ENCODE data around the gene IMPA2.

Gene IMPA2

DNA sequence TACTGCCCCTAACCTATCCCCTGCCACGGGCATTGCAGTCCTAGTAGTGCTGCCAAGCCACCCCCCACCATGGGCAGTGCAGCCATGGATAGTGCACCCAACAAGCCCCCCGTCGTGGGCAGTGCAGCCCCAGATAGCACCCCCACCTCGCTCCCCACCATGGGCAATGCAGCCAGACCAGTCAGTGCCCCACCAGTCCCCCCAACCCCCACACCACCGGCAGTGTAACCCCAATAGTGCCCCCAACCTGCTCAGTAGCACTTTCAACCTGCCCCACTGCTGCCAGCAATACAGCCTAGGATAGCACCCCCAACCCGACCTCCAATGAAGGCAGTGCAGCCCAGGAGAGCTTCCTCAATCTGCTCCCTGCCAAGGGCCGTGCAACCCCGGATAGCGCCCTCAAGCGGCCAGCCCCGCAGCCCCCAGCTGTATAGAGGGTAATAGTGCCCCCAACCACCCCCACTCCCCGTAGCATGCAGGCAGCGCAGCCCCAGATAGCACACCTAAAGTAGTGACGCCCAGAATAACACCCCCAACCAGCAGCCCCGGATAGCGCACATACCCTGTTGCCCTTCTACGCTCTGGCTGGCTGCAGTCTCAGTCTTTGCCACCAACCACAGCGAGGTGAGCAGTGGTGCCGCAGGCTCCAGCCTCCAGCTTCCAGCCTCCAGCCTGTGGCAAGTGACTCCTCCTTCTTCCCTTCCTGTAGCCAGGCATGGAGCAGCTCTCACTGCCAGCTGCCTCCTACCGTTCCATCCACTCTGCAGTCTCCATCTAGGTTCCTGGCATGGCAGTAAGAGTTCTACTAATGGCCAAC lies 66.9 kb downstream of the IMPA2 start:
- no peak overlapping the region for H3K4ac ChIP-seq (ENCODE audit: low read length)
- no peak overlapping the region for H2AFZ ChIP-seq (ENCODE audit: low read length)
- DNase-seq (ENCODE audit: low spot score) = no peak
- H2BK120ac ChIP-seq (ENCODE audit: low read depth, low read length) = no peak overlapping the region
- H4K91ac ChIP-seq (ENCODE audit: low read depth, low read length, poor library complexity) = no peak overlapping the region
- no peak overlapping the region for H3K27ac ChIP-seq (replicated peaks; ENCODE audit: low read length)
- peak overlapping the region; percentile 10 for H2AK5ac ChIP-seq (ENCODE audit: low read depth, low read length)
- no peak overlapping the region for H4K8ac ChIP-seq (ENCODE audit: low read depth, low read length)
- no peak overlapping the region for H3K23ac ChIP-seq (ENCODE audit: low read depth, low read length, poor library complexity)
- H3K14ac ChIP-seq (ENCODE audit: low read length) = no peak overlapping the region
- no peak overlapping the region for H3K18ac ChIP-seq (ENCODE audit: low read length)
- H3K27me3 ChIP-seq (ENCODE audit: control insufficient read depth in 3 of 3, insufficient read depth in 3 of 3, low read depth in 1 of 3, low read length in 3 of 3) = peaks cover 0 to 44% (median 0%) of the 10 kb centered on the region in 3 experiments
- H2BK5ac ChIP-seq (ENCODE audit: low read length) = no peak overlapping the region
- no peak overlapping the region for H2BK15ac ChIP-seq (ENCODE audit: low read length)
- H3K9me3 ChIP-seq (replicated peaks in 1 of 2; ENCODE audit: control insufficient read depth in 2 of 2, insufficient read depth in 1 of 2, low read depth in 1 of 2, low read length in 2 of 2) = no peaks in the 10 kb centered on the region
- no CpG with 5 or more reads among the region's 20 CpGs for WGBS, 2 donors (ENCODE audit: extremely low coverage in 2 of 2, insufficient read length in 2 of 2, insufficient replicate concordance in 1 of 2)
- no peak overlapping the region for H3K9ac ChIP-seq (ENCODE audit: low read depth, low read length, poor library complexity)
- H3K4me2 ChIP-seq (ENCODE audit: insufficient read depth, low read length, poor library complexity, severe bottlenecking) = no peak overlapping the region
- no peak overlapping the region for H3K4me3 ChIP-seq (ENCODE audit: low read length in 2 of 2)
- no peaks in the 10 kb centered on the region for H3K36me3 ChIP-seq (replicated peaks in 1 of 2; ENCODE audit: control insufficient read depth in 2 of 2, insufficient read depth in 2 of 2, low read length in 2 of 2)
- H3K79me1 ChIP-seq (ENCODE audit: low read depth, low read length) = no peaks in the 10 kb centered on the region
- no peak overlapping the region for H2BK12ac ChIP-seq (ENCODE audit: low read length)
- H3K4me1 ChIP-seq (ENCODE audit: control insufficient read depth in 2 of 2, insufficient read depth in 1 of 2, low read depth in 1 of 2, low read length in 2 of 2) = peaks cover 0 to 3% of the 10 kb centered on the region in 2 donors

DNA sequence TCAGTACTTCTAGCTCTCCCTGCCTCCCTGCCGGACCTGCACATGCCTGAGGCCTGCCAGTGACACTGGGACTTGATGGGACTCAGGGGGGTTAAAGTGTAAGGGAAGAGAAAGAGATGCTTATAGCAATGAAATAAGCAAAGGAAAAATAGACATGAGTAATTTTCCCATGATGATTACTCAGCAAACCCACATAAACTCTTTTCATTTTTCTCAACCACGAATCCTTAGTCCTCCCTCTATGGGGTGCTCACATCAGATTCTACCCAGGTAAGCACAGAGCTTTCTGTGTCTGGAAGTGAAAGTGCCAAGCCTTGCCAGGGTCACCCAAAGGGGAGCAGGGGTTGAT lies 67.5 kb downstream of the IMPA2 start:
- no peak for DNase-seq (ENCODE audit: low spot score)
- H4K91ac ChIP-seq (ENCODE audit: low read depth, low read length, poor library complexity) = no peak overlapping the region
- no peak overlapping the region for H3K14ac ChIP-seq (ENCODE audit: low read length)
- H3K9me3 ChIP-seq (replicated peaks in 1 of 2; ENCODE audit: control insufficient read depth in 2 of 2, insufficient read depth in 1 of 2, low read depth in 1 of 2, low read length in 2 of 2) = no peaks in the 10 kb centered on the region
- no peak overlapping the region for H2BK15ac ChIP-seq (ENCODE audit: low read length)
- peaks cover 0 to 44% (median 0%) of the 10 kb centered on the region in 3 experiments for H3K27me3 ChIP-seq (ENCODE audit: control insufficient read depth in 3 of 3, insufficient read depth in 3 of 3, low read depth in 1 of 3, low read length in 3 of 3)
- H2BK12ac ChIP-seq (ENCODE audit: low read length) = no peak overlapping the region
- no peak overlapping the region for H3K4me2 ChIP-seq (ENCODE audit: insufficient read depth, low read length, poor library complexity, severe bottlenecking)
- H2BK120ac ChIP-seq (ENCODE audit: low read depth, low read length) = no peak overlapping the region
- H3K9ac ChIP-seq (ENCODE audit: low read depth, low read length, poor library complexity) = no peak overlapping the region
- WGBS, 2 donors (ENCODE audit: extremely low coverage in 2 of 2, insufficient read length in 2 of 2, insufficient replicate concordance in 1 of 2) = no CpG with 5 or more reads among the region's 2 CpGs
- H3K27ac ChIP-seq (replicated peaks; ENCODE audit: low read length) = no peak overlapping the region
- H3K4me1 ChIP-seq (ENCODE audit: control insufficient read depth in 2 of 2, insufficient read depth in 1 of 2, low read depth in 1 of 2, low read length in 2 of 2) = peaks cover 0 to 2% of the 10 kb centered on the region in 2 donors
- no peak overlapping the region for H3K4ac ChIP-seq (ENCODE audit: low read length)
- no peak overlapping the region for H3K4me3 ChIP-seq (ENCODE audit: low read length in 2 of 2)
- H3K79me1 ChIP-seq (ENCODE audit: low read depth, low read length) = no peaks in the 10 kb centered on the region
- H2AK5ac ChIP-seq (ENCODE audit: low read depth, low read length) = no peak overlapping the region
- no peak overlapping the region for H3K18ac ChIP-seq (ENCODE audit: low read length)
- H2BK5ac ChIP-seq (ENCODE audit: low read length) = no peak overlapping the region
- no peak overlapping the region for H2AFZ ChIP-seq (ENCODE audit: low read length)
- H4K8ac ChIP-seq (ENCODE audit: low read depth, low read length) = no peak overlapping the region
- no peak overlapping the region for H3K23ac ChIP-seq (ENCODE audit: low read depth, low read length, poor library complexity)
- H3K36me3 ChIP-seq (replicated peaks in 1 of 2; ENCODE audit: control insufficient read depth in 2 of 2, insufficient read depth in 2 of 2, low read length in 2 of 2) = no peaks in the 10 kb centered on the region

DNA sequence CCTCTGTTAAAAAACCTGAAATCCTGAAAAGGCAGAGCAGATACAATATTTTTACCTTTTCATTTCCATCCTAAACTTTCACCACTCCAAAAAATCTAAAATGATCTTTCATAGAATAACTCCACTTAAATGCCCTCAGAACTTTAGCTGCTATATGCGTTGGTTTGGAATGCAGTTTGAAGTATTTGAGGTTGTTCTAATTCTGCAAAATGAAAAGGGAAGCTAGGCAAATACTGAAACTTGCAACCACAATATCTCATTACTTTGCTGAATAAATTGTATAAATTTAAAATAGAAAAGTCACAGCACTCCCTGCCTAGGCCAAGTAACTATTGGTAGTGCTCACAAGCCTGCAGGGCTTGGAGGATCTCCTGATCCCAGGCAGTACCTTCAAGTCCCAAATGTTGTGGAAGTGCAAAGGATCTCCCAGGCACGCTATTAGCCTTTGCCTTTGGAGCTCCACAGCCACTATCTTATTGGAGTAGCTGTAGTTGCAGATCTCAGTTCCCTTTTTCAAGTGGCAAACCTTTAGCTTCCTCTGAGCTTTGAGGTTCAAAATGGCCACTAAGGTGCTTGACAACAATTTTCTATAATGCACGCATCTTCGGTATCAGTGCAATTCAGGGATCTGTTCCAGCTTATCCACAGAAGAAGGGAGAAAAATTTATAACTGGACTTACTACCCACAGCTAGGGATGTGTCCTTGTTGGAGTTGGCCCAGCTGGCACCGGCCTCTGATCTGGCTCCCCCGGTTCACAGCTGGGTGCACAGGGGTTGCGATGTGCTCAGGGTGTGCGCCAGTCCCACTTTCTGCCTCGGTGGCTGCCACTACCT lies 68.9 kb downstream of the IMPA2 start:
- Histone ChIP-seq H3K18ac (ENCODE audit: low read length) (no peak overlapping the region), H3K27me3 (ENCODE audit: control insufficient read depth in 3 of 3, insufficient read depth in 3 of 3, low read depth in 1 of 3, low read length in 3 of 3) (peaks cover 0 to 39% (median 0%) of the 10 kb centered on the region in 3 experiments), H3K27ac (replicated peaks; ENCODE audit: low read length) (no peak overlapping the region), H3K79me1 (ENCODE audit: low read depth, low read length) (no peaks in the 10 kb centered on the region), H3K23ac (ENCODE audit: low read depth, low read length, poor library complexity) (no peak overlapping the region), H4K91ac (ENCODE audit: low read depth, low read length, poor library complexity) (no peak overlapping the region), H2BK5ac (ENCODE audit: low read length) (no peak overlapping the region), H2BK12ac (ENCODE audit: low read length) (no peak overlapping the region), H3K4ac (ENCODE audit: low read length) (no peak overlapping the region), H3K4me3 (ENCODE audit: low read length in 2 of 2) (no peak overlapping the region), H3K4me2 (ENCODE audit: insufficient read depth, low read length, poor library complexity, severe bottlenecking) (no peak overlapping the region), H3K36me3 (replicated peaks in 1 of 2; ENCODE audit: control insufficient read depth in 2 of 2, insufficient read depth in 2 of 2, low read length in 2 of 2) (no peaks in the 10 kb centered on the region), H2BK120ac (ENCODE audit: low read depth, low read length) (no peak overlapping the region), H3K4me1 (ENCODE audit: control insufficient read depth in 2 of 2, insufficient read depth in 1 of 2, low read depth in 1 of 2, low read length in 2 of 2) (no peaks in the 10 kb centered on the region), H3K9ac (ENCODE audit: low read depth, low read length, poor library complexity) (no peak overlapping the region), H3K9me3 (replicated peaks in 1 of 2; ENCODE audit: control insufficient read depth in 2 of 2, insufficient read depth in 1 of 2, low read depth in 1 of 2, low read length in 2 of 2) (no peaks in the 10 kb centered on the region), H3K14ac (ENCODE audit: low read length) (no peak overlapping the region), H2BK15ac (ENCODE audit: low read length) (no peak overlapping the region), H2AK5ac (ENCODE audit: low read depth, low read length) (no peak overlapping the region), H2AFZ (ENCODE audit: low read length) (no peak overlapping the region), H4K8ac (ENCODE audit: low read depth, low read length) (no peak overlapping the region)
- no CpG with 5 or more reads among the region's 9 CpGs for WGBS, 2 donors (ENCODE audit: extremely low coverage in 2 of 2, insufficient read length in 2 of 2, insufficient replicate concordance in 1 of 2)
- DNase-seq (ENCODE audit: low spot score) = no peak

DNA sequence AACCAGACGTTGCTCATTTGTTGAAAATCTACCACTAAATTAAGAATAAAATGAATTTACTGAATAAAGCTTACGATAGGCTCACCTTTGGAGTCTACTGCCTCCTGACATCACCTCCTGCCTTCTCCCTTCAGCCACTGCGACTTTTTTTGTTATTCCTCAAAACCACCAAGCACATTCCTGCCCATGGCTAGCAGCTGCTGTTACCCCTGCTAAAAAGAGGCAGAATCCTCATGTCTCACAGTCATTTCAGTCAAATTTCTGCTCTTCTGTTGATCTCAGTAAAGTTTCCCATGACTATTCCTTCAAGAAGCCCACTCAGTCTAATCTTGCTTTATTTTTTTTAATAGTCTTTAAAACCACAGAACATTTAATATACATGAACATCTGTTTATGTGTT lies 71.6 kb downstream of the IMPA2 start:
- Histone ChIP-seq H2BK5ac (ENCODE audit: low read length) (no peak overlapping the region), H3K9ac (ENCODE audit: low read depth, low read length, poor library complexity) (no peak overlapping the region), H3K9me3 (replicated peaks in 1 of 2; ENCODE audit: control insufficient read depth in 2 of 2, insufficient read depth in 1 of 2, low read depth in 1 of 2, low read length in 2 of 2) (no peaks in the 10 kb centered on the region), H3K4ac (ENCODE audit: low read length) (no peak overlapping the region), H3K27me3 (ENCODE audit: control insufficient read depth in 3 of 3, insufficient read depth in 3 of 3, low read depth in 1 of 3, low read length in 3 of 3) (peaks cover 0 to 38% (median 0%) of the 10 kb centered on the region in 3 experiments), H2AFZ (ENCODE audit: low read length) (no peak overlapping the region), H3K36me3 (replicated peaks in 1 of 2; ENCODE audit: control insufficient read depth in 2 of 2, insufficient read depth in 2 of 2, low read length in 2 of 2) (no peaks in the 10 kb centered on the region), H4K91ac (ENCODE audit: low read depth, low read length, poor library complexity) (no peak overlapping the region), H3K4me2 (ENCODE audit: insufficient read depth, low read length, poor library complexity, severe bottlenecking) (no peak overlapping the region), H3K4me3 (ENCODE audit: low read length in 2 of 2) (no peak overlapping the region), H3K23ac (ENCODE audit: low read depth, low read length, poor library complexity) (no peak overlapping the region), H2BK15ac (ENCODE audit: low read length) (no peak overlapping the region), H2AK5ac (ENCODE audit: low read depth, low read length) (no peak overlapping the region), H3K18ac (ENCODE audit: low read length) (no peak overlapping the region), H3K4me1 (ENCODE audit: control insufficient read depth in 2 of 2, insufficient read depth in 1 of 2, low read depth in 1 of 2, low read length in 2 of 2) (no peaks in the 10 kb centered on the region), H3K14ac (ENCODE audit: low read length) (no peak overlapping the region), H4K8ac (ENCODE audit: low read depth, low read length) (no peak overlapping the region), H2BK120ac (ENCODE audit: low read depth, low read length) (no peak overlapping the region), H2BK12ac (ENCODE audit: low read length) (no peak overlapping the region), H3K27ac (replicated peaks; ENCODE audit: low read length) (no peak overlapping the region), H3K79me1 (ENCODE audit: low read depth, low read length) (no peaks in the 10 kb centered on the region)
- no peak for DNase-seq (ENCODE audit: low spot score)
- no CpG with 5 or more reads among the region's 3 CpGs for WGBS, 2 donors (ENCODE audit: extremely low coverage in 2 of 2, insufficient read length in 2 of 2, insufficient replicate concordance in 1 of 2)
